ENCODE results near the gene ALG5.
A peak's percentile ranks its signal among the peaks of the same experiment; 100 is the strongest.

The ALG5 gene, protein sequence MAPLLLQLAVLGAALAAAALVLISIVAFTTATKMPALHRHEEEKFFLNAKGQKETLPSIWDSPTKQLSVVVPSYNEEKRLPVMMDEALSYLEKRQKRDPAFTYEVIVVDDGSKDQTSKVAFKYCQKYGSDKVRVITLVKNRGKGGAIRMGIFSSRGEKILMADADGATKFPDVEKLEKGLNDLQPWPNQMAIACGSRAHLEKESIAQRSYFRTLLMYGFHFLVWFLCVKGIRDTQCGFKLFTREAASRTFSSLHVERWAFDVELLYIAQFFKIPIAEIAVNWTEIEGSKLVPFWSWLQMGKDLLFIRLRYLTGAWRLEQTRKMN

DNA sequence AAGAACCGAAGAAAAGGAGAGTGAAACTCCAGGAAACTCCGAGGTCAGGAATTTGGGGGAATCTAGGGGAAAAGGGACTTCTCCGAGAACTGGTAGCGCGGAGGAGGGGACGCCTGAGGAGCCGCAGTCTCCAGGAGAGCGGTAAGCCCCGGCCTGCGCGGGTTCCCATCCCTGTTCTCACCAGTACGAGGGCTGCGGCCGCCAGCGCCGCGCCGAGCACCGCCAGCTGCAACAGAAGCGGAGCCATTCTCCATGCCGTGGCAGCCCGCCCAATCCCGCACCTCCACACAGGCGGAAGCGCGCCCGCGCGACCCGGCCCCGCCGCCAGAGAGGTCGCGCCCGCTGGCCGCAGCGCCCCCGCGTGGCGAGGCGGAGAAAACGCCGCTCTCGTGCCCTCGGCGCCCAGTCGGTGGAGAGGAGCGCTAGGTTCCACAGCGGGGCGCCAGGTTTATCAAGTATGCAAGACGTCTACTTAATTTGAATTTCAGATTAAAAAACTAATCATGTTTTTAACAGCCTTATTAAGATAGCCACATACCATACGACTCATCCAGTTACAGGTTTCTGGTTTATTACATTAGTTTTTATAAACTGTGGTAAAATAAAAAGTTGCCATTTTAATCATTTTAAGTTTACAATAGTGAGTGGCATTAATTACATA lies at the start of gene ALG5:
Gene ALG5 (minus strand): TSS at position 287 of the 661 bp plus-strand sequence. CDS start 40 bp downstream, at position 247.
- peak; percentile 83 for ATAC-seq
- TF ChIP-seq SNAI2 (CRISPR knock-in tag; IDR thresholded peaks at IDR 0.05): 0 out of 2 replicates have a peak, but pooled peaks have one; percentile 51
- TF ChIP-seq, protein P1, sequence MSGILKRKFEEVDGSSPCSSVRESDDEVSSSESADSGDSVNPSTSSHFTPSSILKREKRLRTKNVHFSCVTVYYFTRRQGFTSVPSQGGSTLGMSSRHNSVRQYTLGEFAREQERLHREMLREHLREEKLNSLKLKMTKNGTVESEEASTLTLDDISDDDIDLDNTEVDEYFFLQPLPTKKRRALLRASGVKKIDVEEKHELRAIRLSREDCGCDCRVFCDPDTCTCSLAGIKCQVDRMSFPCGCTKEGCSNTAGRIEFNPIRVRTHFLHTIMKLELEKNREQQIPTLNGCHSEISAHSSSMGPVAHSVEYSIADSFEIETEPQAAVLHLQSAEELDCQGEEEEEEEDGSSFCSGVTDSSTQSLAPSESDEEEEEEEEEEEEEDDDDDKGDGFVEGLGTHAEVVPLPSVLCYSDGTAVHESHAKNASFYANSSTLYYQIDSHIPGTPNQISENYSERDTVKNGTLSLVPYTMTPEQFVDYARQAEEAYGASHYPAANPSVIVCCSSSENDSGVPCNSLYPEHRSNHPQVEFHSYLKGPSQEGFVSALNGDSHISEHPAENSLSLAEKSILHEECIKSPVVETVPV (CRISPR knock-in tag; IDR thresholded peaks at IDR 0.05): no peak

DNA sequence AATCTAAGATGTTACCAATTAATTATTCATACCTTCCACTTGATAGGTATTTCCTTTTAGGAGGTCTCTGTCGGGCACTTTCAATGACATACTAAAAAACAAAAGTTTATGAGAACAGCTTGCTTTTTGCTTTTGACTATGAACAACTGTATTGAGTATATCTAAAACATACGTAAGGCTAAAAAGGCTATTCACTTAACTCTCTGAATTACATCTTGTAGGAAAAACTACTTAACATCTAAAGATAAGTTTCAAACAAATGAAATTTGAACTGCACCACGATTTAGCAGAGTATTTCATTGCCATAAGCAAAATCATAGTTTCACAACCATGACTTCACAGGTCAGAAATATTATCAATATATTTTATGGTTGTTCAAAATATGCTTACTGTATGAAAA lies 48.7 kb upstream of the ALG5 start:
- TF ChIP-seq OSR1 (CRISPR knock-in tag; IDR thresholded peaks at IDR 0.05) (no peak), ESRRG (CRISPR knock-in tag; IDR thresholded peaks at IDR 0.05) (no peak), ZNF565 (CRISPR knock-in tag; conservative IDR thresholded peaks at IDR 0.05; ENCODE audit: low read depth) (no peak), ZC3H10 (CRISPR knock-in tag; IDR thresholded peaks at IDR 0.05) (no peak), CSDC2 (CRISPR knock-in tag; IDR thresholded peaks at IDR 0.05) (no peak), ZFP30 (CRISPR knock-in tag; IDR thresholded peaks at IDR 0.05) (no peak), BACH2 (CRISPR knock-in tag; IDR thresholded peaks at IDR 0.05; ENCODE audit: borderline replicate concordance) (no peak), ZNF8 (CRISPR knock-in tag; IDR thresholded peaks at IDR 0.05) (no peak), SNAI2 (CRISPR knock-in tag; IDR thresholded peaks at IDR 0.05) (no peak), TOX (CRISPR knock-in tag; IDR thresholded peaks at IDR 0.05; ENCODE audit: borderline replicate concordance) (no peak), TCF4 (CRISPR knock-in tag; IDR thresholded peaks at IDR 0.05; ENCODE audit: borderline replicate concordance) (no peak), ARNTL (CRISPR knock-in tag; IDR thresholded peaks at IDR 0.05; ENCODE audit: borderline replicate concordance, low read depth) (no peak), ZNF70 (CRISPR knock-in tag; IDR thresholded peaks at IDR 0.05) (no peak), RARB (CRISPR knock-in tag; IDR thresholded peaks at IDR 0.05) (no peak), GLIS3 (CRISPR knock-in tag; IDR thresholded peaks at IDR 0.05) (no peak), PPARA (CRISPR knock-in tag; IDR thresholded peaks at IDR 0.05; ENCODE audit: borderline replicate concordance) (no peak)
- TF ChIP-seq, protein P2, sequence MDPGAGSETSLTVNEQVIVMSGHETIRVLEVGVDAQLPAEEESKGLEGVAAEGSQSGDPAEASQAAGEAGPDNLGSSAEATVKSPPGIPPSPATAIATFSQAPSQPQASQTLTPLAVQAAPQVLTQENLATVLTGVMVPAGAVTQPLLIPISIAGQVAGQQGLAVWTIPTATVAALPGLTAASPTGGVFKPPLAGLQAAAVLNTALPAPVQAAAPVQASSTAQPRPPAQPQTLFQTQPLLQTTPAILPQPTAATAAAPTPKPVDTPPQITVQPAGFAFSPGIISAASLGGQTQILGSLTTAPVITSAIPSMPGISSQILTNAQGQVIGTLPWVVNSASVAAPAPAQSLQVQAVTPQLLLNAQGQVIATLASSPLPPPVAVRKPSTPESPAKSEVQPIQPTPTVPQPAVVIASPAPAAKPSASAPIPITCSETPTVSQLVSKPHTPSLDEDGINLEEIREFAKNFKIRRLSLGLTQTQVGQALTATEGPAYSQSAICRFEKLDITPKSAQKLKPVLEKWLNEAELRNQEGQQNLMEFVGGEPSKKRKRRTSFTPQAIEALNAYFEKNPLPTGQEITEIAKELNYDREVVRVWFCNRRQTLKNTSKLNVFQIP (CRISPR knock-in tag; IDR thresholded peaks at IDR 0.05; ENCODE audit: borderline replicate concordance, low read depth): no peak
- TF ChIP-seq, protein P3, sequence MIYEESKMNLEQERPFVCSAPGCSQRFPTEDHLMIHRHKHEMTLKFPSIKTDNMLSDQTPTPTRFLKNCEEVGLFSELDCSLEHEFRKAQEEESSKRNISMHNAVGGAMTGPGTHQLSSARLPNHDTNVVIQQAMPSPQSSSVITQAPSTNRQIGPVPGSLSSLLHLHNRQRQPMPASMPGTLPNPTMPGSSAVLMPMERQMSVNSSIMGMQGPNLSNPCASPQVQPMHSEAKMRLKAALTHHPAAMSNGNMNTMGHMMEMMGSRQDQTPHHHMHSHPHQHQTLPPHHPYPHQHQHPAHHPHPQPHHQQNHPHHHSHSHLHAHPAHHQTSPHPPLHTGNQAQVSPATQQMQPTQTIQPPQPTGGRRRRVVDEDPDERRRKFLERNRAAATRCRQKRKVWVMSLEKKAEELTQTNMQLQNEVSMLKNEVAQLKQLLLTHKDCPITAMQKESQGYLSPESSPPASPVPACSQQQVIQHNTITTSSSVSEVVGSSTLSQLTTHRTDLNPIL (CRISPR knock-in tag; IDR thresholded peaks at IDR 0.05; ENCODE audit: low read depth): no peak
- TF ChIP-seq, protein P4, sequence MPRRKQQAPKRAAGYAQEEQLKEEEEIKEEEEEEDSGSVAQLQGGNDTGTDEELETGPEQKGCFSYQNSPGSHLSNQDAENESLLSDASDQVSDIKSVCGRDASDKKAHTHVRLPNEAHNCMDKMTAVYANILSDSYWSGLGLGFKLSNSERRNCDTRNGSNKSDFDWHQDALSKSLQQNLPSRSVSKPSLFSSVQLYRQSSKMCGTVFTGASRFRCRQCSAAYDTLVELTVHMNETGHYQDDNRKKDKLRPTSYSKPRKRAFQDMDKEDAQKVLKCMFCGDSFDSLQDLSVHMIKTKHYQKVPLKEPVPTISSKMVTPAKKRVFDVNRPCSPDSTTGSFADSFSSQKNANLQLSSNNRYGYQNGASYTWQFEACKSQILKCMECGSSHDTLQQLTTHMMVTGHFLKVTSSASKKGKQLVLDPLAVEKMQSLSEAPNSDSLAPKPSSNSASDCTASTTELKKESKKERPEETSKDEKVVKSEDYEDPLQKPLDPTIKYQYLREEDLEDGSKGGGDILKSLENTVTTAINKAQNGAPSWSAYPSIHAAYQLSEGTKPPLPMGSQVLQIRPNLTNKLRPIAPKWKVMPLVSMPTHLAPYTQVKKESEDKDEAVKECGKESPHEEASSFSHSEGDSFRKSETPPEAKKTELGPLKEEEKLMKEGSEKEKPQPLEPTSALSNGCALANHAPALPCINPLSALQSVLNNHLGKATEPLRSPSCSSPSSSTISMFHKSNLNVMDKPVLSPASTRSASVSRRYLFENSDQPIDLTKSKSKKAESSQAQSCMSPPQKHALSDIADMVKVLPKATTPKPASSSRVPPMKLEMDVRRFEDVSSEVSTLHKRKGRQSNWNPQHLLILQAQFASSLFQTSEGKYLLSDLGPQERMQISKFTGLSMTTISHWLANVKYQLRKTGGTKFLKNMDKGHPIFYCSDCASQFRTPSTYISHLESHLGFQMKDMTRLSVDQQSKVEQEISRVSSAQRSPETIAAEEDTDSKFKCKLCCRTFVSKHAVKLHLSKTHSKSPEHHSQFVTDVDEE (CRISPR knock-in tag; IDR thresholded peaks at IDR 0.05): no peak
- TF ChIP-seq, protein P1 (CRISPR knock-in tag; IDR thresholded peaks at IDR 0.05): no peak
- ATAC-seq: no peak

DNA sequence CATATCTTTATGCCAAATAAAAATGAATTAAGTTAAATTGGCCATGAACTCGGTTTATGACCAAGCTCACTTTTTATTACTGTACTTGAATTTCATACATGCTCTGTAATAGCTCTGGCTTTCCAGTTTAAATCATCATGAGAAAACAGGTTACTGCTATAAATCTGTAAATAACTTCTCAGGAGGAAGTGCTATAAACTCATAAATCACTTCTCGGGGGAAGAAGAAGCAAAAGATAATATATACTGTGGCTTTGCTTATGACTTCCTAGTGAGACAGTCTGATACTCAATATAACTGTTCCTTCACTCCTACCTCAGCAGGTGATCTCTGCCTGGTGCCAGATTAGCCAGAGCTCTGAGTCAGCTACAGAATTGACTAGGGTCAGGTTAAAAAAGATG lies 47.9 kb upstream of the ALG5 start:
- no peak for ATAC-seq
- TF ChIP-seq ZFP3 (CRISPR knock-in tag; IDR thresholded peaks at IDR 0.05): no peak
- no peak for TF ChIP-seq PPARA (CRISPR knock-in tag; IDR thresholded peaks at IDR 0.05; ENCODE audit: borderline replicate concordance)
- TF ChIP-seq ISL1 (CRISPR knock-in tag; IDR thresholded peaks at IDR 0.05): no peak
- TF ChIP-seq ZC3H10 (CRISPR knock-in tag; IDR thresholded peaks at IDR 0.05): no peak
- no peak for TF ChIP-seq ZNF70 (CRISPR knock-in tag; IDR thresholded peaks at IDR 0.05)
- no peak for TF ChIP-seq CSDC2 (CRISPR knock-in tag; IDR thresholded peaks at IDR 0.05)
- TF ChIP-seq, protein P3 (CRISPR knock-in tag; IDR thresholded peaks at IDR 0.05; ENCODE audit: low read depth): no peak
- TF ChIP-seq, protein P2 (CRISPR knock-in tag; IDR thresholded peaks at IDR 0.05; ENCODE audit: borderline replicate concordance, low read depth): no peak
- TF ChIP-seq ZNF565 (CRISPR knock-in tag; conservative IDR thresholded peaks at IDR 0.05; ENCODE audit: low read depth): no peak
- TF ChIP-seq, protein P1 (CRISPR knock-in tag; IDR thresholded peaks at IDR 0.05): no peak
- TF ChIP-seq TCF4 (CRISPR knock-in tag; IDR thresholded peaks at IDR 0.05; ENCODE audit: borderline replicate concordance): no peak
- no peak for TF ChIP-seq GLIS3 (CRISPR knock-in tag; IDR thresholded peaks at IDR 0.05)
- no peak for TF ChIP-seq ZNF8 (CRISPR knock-in tag; IDR thresholded peaks at IDR 0.05)

Measured in SK-N-SH treated with all-trans-retinoic acid at 6 μM for 48 hours (cell line).